ENCODE measurements around the gene NECAB3. TPM values are rescaled to one million over a fixed set of nuclear protein-coding genes. Genes with fewer than 3 reads are reported as not detected.

Gene NECAB3
- total RNA-seq, 3 donors from 2014 or later (not counting 1 experiment from before 2014, with no cell fraction given), result 9.7 to 18.1 (median 13.4) TPM

DNA sequence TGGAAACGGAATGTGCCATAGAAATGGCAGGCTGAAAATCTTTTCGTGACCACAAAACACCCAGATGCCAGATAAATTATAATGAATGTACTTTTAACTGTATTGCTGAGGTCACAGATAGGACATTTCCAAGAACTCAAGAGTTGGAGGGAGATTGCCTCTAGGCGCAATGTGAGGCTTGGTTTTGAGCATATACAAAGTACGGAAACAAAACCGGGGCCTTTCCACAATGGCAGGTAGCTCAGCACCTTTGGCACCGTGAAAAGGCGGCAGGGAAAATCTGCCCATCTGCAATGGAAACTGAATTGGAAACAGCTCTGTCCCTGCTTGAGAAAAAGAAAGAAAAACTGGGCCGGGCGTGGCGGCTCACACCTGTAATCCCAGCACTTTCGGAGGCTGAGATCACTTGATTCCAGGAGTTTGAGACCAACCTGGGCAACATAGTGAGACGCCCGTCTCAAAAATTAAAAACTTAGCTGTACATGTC lies 22.6 kb downstream of the NECAB3 start:
- WGBS (ENCODE audit: insufficient coverage), result 95% methylated on average over 12 of the region's 13 CpGs
- Histone ChIP-seq H3K4me1 (ENCODE audit: control insufficient read depth, insufficient read depth, low read length) (peaks cover 32% of the 10 kb centered on the region), H3K27me3 (ENCODE audit: control insufficient read depth, insufficient read depth, low read length) (no peaks in the 10 kb centered on the region), H3K9me3 (ENCODE audit: control insufficient read depth, insufficient read depth, low read length) (no peaks in the 10 kb centered on the region), H3K27ac (ENCODE audit: low read length) (no peak overlapping the region), H3K36me3 (ENCODE audit: control insufficient read depth, insufficient read depth, low read length) (no peaks in the 10 kb centered on the region), H3K4me3 (ENCODE audit: low read length) (no peak overlapping the region)
- Mint-ChIP-seq H3K4me3 (no peak overlapping the region), H3K27ac (no peak overlapping the region), H3K36me3 (no peaks in the 10 kb centered on the region), H3K9me3 (no peaks in the 10 kb centered on the region), H3K4me1 (peaks cover 21 to 23% of the 10 kb centered on the region in 2 donors), H3K27me3 (ENCODE audit: low read depth in 2 of 2) (no peaks in the 10 kb centered on the region)
- intact Hi-C loops (cut with micrococcal nuclease), result no loop called here
- no peak for ATAC-seq
- DNase-seq, result no peak
- TF ChIP-seq, protein P1, sequence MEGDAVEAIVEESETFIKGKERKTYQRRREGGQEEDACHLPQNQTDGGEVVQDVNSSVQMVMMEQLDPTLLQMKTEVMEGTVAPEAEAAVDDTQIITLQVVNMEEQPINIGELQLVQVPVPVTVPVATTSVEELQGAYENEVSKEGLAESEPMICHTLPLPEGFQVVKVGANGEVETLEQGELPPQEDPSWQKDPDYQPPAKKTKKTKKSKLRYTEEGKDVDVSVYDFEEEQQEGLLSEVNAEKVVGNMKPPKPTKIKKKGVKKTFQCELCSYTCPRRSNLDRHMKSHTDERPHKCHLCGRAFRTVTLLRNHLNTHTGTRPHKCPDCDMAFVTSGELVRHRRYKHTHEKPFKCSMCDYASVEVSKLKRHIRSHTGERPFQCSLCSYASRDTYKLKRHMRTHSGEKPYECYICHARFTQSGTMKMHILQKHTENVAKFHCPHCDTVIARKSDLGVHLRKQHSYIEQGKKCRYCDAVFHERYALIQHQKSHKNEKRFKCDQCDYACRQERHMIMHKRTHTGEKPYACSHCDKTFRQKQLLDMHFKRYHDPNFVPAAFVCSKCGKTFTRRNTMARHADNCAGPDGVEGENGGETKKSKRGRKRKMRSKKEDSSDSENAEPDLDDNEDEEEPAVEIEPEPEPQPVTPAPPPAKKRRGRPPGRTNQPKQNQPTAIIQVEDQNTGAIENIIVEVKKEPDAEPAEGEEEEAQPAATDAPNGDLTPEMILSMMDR (IDR thresholded peaks at IDR 0.05), result no peak

DNA sequence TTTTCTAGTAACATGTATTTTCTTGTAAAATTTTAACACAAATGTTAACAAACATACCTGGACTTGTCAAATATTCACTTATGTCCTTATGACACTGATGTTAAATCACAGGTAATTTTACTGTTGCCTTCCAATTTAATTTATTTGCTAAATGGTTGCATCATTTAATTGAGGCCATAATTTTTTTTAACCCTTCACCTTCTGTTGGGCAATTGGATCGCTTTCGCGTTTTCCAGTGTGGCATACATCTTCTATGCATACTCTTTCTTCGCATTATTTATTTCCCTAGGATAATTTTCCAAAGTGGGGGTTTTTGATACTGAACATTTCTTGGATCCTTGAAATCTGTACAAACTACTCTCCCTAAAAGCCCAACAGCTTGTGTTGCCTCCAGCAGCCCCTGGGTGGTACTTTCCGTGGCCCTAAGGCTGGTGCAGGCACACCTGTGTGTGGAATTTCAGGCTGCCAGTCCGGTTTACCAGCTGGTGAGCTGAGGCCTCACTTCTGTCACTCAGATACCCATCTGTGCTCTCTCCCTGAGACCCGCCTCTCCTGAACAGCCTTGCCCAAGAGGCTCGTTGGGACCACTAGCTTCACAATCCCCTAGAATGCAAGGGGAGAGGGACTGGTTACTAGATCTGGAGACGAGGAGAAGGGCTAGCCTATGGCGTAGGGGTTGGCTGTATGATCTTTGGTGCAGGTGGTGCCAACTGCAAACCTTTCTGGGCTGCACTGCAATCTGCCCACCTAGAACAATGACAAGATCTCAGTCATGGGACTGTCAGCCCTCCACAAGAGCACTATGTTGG lies 23.3 kb downstream of the NECAB3 start:
- no peaks in the 10 kb centered on the region for H3K27me3 Mint-ChIP-seq (ENCODE audit: low read depth in 2 of 2)
- H3K4me1 Mint-ChIP-seq, result peaks cover 21 to 23% of the 10 kb centered on the region in 2 donors
- no peak overlapping the region for H3K4me3 Mint-ChIP-seq
- peaks cover 32% of the 10 kb centered on the region for H3K4me1 ChIP-seq (ENCODE audit: control insufficient read depth, insufficient read depth, low read length)
- no peak overlapping the region for H3K4me3 ChIP-seq (ENCODE audit: low read length)
- H3K9me3 ChIP-seq (ENCODE audit: control insufficient read depth, insufficient read depth, low read length), result no peaks in the 10 kb centered on the region
- intact Hi-C loops (cut with micrococcal nuclease), result no loop called here
- H3K9me3 Mint-ChIP-seq, result no peaks in the 10 kb centered on the region
- H3K27ac ChIP-seq (ENCODE audit: low read length), result no peak overlapping the region
- TF ChIP-seq, protein P1 (IDR thresholded peaks at IDR 0.05), result no peak
- H3K36me3 ChIP-seq (ENCODE audit: control insufficient read depth, insufficient read depth, low read length), result no peaks in the 10 kb centered on the region
- DNase-seq (no peak), ATAC-seq (no peak)
- no peaks in the 10 kb centered on the region for H3K36me3 Mint-ChIP-seq
- 92% methylated on average over 6 of the region's 10 CpGs for WGBS (ENCODE audit: insufficient coverage)
- H3K27ac Mint-ChIP-seq, result no peak overlapping the region
- H3K27me3 ChIP-seq (ENCODE audit: control insufficient read depth, insufficient read depth, low read length), result no peaks in the 10 kb centered on the region

DNA sequence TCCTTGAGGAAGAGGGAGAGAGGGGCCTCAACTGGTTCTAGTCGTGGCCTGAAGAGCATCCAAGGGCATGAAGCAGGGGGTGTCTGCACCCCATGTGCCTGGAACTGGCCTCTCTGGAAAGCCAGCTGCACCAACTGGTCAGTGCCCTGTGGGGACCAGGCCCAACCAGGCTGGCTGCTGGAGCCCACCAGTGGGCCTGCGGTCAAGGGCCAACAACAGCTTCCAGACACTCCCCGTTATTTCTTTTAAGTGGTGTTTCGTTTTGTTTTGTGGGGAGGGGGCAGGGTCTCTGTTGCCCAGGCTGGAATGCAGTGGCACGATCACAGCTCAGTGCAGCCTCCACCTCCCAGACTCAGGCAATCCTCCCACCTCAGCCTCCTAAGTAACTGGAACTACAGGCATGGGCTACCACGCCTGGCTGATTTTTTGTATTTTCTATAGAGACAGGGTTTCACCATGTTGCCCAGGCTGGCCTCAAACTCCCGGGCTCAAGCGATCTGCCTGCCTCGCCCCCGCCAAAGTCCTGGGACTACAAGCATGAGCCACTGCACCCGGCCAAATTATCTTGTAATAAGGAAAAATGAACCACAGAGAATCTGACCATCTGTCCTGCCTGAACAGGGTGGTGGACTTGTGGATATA lies 24.0 kb downstream of the NECAB3 start:
- DNase-seq (no peak), ATAC-seq (no peak)
- Histone ChIP-seq H3K9me3 (ENCODE audit: control insufficient read depth, insufficient read depth, low read length) (no peaks in the 10 kb centered on the region), H3K4me3 (ENCODE audit: low read length) (no peak overlapping the region), H3K36me3 (ENCODE audit: control insufficient read depth, insufficient read depth, low read length) (peaks cover under 1% of the 10 kb centered on the region), H3K27me3 (ENCODE audit: control insufficient read depth, insufficient read depth, low read length) (no peaks in the 10 kb centered on the region), H3K27ac (ENCODE audit: low read length) (no peak overlapping the region), H3K4me1 (ENCODE audit: control insufficient read depth, insufficient read depth, low read length) (peaks cover 32% of the 10 kb centered on the region)
- Mint-ChIP-seq H3K27me3 (ENCODE audit: low read depth in 2 of 2) (no peaks in the 10 kb centered on the region), H3K27ac (no peak overlapping the region), H3K36me3 (no peaks in the 10 kb centered on the region), H3K4me3 (no peak overlapping the region), H3K9me3 (no peaks in the 10 kb centered on the region), H3K4me1 (peaks cover 21 to 23% of the 10 kb centered on the region in 2 donors)
- TF ChIP-seq, protein P1 (IDR thresholded peaks at IDR 0.05), result no peak
- WGBS (ENCODE audit: insufficient coverage), result 95% methylated on average over 11 of the region's 11 CpGs
- intact Hi-C loops (cut with micrococcal nuclease), result no loop called here
